Measurements from ENCODE around the gene DNAJB12.
"Not testable (repeated sequence)": the region's sequence is repeated elsewhere in the genome, so short reads cannot be mapped to it uniquely, and the experiment has no call there.

Gene DNAJB12

DNA sequence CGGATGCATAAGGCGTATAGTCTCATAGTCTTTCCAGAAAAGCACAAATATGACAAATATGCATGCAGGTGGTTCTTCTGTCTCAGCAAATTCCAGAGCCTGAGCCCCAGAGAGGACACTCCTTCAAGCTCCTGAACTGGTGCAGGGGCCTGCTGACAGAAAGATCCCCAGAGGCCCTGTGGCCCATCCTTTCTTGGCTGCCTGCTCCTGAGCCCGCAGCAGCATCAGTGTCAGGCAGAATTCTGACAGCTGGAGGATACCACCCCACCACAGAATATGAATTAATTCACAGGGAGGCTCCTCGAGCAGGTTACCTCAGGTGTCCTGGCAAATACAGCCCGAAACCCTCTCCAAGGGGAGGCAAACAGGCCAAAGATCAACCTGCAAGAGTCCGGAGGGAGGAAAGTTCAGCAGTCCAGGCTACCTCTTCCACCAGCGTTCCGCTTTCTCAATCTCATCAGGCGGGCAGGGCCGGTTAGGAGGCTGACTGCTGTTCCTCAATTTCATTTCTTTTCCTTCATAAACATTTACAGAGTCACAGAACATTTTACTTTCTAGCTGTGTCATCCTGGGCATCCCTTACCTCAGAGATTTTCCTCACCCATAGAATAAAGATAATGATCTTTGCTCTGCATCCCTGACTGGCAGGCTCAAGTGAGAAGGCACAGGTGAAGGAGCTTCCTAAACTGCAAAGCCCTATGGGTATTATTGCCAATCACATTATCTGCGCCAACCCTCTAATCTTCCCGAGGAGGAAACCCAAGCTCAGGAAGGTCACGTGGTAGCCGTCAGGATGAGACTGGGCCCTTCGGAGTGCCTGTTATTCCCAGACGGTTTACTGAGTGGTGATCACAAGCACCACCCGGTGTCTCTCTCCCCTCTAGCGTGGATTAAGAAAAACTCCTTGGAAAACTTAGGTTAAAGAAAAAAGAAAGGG lies 1.4 kb downstream of the DNAJB12 start:
- DNase-seq, result no peak

DNA sequence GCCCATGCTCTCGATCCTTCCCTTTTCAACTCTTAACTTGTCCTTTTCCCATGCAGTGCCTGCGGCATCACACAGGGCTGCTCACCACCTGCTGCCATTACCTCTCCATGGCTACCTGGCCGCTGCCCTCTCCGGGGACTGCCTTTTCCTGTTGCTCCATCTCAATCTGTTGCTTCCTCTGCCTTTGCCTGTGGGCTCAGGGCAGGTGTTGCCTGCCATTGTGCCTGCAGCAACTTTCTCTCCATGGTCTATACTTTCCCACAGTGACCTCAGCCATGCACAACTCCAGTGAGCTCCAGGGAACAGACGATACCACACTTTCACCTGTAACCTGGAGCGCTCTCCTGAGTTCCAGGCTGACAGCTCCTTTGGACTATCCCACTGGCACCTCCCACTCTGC lies 3.2 kb downstream of the DNAJB12 start:
- no peak for DNase-seq

DNA sequence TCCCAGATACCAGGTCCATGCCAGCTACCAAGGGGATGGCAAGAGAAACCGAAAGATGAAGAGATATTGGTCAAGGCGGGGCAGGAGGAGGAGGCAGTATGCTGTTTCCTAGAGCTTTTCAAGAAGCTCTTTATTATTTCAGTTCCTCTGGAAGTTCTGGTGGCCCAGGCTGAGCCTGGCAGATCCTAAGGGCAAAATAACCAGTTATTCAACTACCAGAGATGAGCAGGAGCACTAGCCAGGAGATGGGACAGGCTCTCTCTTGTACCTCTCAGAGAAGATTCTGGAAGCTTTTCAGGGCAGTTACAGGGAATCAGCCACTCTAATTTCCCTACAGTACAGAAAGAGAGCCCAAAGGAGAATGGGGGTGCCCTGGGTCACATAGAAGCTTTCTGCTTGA lies 5.3 kb downstream of the DNAJB12 start:
- no peak for DNase-seq

- DNase-seq, result no peak
These were observed 6.4 kb downstream of the DNAJB12 start for GRCh38 chr10:72348282-72348681.

GRCh38 chr10:72346117-72346516 lies 8.6 kb downstream of the DNAJB12 start:
- not testable (repeated sequence) for DNase-seq

GRCh38 chr10:72344932-72345331 lies 9.8 kb downstream of the DNAJB12 start:
- no peak for DNase-seq

DNA sequence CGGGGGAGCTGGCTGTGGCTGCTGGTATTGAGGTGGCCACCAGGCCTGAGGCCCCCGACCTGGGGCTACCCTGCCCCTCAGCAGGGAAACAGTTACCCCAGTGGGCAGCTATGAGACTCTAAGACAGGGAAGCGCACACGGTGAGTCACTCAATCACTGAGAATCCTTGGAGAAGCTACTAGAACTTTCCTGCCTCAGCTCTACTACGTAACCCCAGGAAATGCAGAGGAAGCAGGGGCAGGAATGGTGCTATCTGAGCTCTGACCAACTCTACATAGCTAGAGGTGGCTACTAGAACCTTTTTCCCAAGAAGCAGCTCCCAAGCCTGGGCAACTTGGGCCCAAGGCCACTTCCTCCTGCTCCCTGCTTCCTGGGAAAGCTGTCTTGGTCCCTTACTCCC lies 11.8 kb downstream of the DNAJB12 start:
- no peak for DNase-seq

- DNase-seq, result no peak
These were observed 14.0 kb downstream of the DNAJB12 start for GRCh38 chr10:72340510-72341261.

DNA sequence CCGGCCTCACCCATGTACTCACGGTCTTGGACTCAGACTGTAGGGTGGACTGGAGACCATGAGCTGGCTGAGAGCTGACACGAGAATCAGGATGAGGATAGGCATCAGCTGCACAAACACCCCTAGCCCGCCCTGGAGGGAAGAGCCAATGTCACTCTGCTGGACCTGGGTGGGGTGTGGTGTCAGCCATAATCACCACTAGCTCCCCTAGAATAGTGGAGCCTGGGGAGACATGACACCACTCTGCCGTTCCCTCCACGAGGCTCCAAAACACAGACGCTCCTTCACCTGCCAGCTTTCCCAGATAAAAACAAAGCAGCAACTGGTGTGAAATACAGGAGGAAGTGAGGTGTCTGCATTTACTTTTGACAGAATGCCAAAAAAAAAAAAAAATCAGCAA lies 16.5 kb downstream of the DNAJB12 start:
- no peak for DNase-seq

GRCh38 chr10:72337722-72338121 lies 17.0 kb downstream of the DNAJB12 start:
- no peak for DNase-seq

- peak; percentile 61 for DNase-seq
These were observed 17.6 kb downstream of the DNAJB12 start for GRCh38 chr10:72337039-72337629.

DNA sequence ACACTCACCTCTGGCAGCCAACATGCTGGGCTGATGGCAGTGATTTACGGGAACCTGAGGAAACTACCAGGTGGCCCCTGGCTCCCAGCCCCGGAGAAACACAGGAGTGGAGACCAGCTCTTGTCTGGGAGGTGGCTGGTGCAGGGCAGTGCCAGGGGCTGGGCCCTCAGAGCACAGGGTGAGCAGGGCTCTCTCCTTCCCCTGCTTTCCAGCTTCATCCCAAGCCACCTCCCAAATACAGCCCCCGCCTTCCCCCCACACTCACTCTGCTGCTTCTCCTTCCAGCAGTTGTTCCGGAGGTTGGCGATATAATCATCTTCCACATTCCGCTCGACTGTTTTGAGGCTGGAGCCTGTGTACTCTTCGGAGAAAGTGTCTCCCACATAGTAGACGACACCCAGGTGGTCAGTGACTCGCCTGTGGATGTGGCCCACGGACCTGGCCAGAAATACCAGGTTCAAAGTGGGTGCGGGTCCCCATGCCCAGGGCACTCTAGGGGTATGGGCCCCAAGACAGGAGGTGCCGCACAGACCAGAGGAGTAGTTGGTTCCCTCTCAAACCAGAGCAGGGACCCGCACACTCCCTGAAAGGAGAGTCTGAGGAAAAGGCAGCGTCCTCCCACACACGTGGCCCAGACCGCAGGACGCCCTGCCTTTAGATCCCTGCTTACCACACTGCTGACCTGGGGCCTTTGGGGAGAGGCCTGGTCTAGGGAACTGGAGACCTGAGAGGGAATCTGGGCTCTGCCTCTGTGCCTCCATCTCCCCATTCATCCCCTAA lies 18.3 kb downstream of the DNAJB12 start:
- no peak for DNase-seq

DNA sequence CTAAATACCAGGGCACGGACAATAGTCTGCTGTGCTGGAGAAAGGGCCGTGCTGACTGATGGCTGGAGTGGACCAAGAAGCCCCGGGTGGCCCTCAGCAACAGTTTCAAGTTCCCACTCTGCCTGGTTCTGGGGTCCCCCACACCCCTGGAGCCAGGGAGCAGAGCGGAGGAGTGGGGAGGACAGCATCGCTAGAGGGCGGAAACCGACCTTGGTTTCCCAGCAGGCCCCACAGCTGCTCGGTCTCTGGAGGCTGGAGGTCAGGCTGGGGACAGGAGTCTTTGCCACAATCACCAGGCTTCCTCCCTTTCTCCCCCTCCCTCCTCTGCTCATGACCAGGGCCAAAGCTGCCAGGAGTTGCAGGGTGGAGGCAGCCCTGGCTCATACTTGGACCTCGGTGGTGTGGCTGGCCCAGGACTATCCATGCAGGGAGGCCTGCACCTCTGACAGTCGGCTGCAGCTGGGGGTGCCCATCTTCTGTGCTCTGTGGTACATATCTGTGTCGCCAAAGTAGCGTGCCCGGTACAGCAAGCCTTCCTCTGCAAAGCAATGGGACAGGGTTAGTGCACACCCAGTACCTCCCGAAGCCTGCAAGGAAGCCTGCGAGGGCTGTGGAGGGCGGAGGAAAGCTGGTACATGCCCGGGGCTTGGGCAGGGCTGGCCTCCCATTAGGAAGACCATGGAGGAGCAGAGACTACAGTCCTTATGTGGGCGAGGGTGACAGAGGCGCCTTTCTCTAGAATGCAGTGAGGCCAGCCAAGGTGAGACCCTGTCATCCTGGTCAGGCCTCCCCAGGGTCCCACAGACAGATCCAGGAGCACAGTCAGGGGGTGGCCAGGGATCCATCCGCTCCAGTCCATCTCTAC lies 19.1 kb downstream of the DNAJB12 start:
- no peak for DNase-seq

GRCh38 chr10:72334825-72335393 lies 19.8 kb downstream of the DNAJB12 start:
- no peak for DNase-seq

DNA sequence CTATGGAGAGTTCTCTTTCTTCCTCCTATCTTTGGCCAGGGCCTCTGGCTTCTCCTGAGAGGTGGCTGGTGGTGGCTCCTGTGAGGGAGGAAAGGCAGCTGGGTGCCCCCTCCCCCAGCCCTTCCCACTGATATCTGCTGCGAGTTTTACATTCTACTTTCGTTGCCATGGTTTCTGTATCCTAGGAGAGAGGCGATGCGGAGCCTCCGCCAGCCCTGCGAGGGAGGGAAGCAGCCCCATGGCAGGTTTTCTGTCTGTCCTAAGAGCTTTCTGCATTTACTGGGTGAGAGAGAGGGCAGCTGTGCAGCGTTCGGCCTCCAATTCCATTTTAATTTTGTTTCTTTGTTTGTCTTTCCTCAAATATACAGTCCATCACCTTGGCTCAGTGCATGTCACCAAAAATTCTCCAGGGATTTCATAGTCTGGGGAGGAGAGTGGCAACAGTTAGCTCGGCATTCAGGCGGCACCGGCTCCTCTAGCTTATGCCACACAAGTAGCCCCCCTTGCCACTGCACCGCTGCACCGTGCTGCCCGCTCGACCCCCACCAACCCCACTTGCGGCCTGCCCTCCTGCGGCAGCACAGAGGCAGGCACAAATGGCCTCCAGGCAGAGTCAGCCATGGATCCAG lies 20.4 kb downstream of the DNAJB12 start:
- DNase-seq, result peak; percentile 67

DNA sequence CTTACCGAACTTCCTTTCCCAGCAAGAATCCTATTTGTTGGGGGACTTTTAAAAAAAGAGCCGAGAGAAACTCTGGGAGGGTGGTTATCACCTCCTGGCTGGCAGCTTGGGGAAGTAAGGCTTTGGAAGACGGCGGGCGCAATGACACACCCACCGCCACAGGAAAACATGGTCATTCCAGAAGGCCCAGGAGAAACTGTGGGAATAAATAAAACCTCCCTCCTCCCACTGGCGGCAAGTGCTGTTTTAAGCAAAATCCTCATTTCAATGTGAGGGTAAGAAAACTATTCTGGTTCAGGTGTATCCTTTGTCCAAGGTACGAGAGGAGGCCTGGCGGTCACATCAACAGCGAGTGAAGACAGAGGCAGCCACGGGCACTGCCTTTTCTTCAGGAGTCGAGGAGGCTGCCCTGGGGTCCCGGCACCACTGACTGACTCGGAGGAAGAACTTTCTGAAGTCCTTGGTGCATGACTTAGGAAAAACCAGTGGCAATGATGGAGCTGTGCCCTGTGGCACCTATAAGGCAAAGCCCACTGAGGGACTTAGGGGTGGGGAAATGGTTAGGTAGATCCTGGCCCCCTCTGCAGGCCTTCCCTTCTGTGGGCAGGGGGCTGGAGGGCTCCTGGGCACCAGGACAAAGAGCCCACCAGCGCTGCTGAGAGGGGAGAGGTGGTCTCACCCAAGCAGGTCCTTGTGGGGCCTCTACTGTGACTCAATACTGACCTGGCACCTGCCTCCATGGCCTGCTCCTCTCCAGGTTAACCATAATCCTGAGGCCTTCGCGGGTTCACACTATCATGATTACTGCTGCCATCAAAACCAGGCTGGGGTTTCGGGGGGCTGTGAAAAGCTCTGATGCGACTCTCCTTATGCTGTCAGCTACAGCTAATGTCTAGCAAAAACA lies 21.4 kb downstream of the DNAJB12 start:
- no peak for DNase-seq

GRCh38 chr10:72332423-72333111 lies 22.2 kb downstream of the DNAJB12 start:
- no peak for DNase-seq

GRCh38 chr10:72331575-72332422 lies 22.9 kb downstream of the DNAJB12 start:
- peak; percentile 96 for DNase-seq
